Lower leg skin (tissue), 4 donors: ENCODE data around the gene ZNF230. TPM values are rescaled to one million over a fixed set of nuclear protein-coding genes. Genes with fewer than 3 reads are reported as not detected.

Source experiments
- DNase-seq, 2 donors: peaks; one replicate each; pipeline ENCODE4 v3.0.0-alpha.2; 2019; ENCODE audit warnings: low spot score in 2 of 2
- H3K4me3 ChIP-seq: fragments of 200-600 bp; sonication (generic); 2 replicates; pipeline ENCODE4 v1.5.1; 2017; ENCODE audit warnings: mild to moderate bottlenecking, low read depth; ENCODE audit not compliant: poor library complexity, severe bottlenecking
- CTCF ChIP-seq, 3 donors: fragments of 450-650 bp; IDR thresholded peaks; one replicate each; pipeline ENCODE4 v1.5.1; 2016; ENCODE audit warnings: antibody characterized with exemption in 3 of 3, mild to moderate bottlenecking in 3 of 3, moderate library complexity in 2 of 3
- POLR2A ChIP-seq, 2 donors: fragments of 450-650 bp; IDR thresholded peaks; one replicate each; pipeline ENCODE4 v1.6.1; 2016 to 2017; ENCODE audit warnings: antibody characterized with exemption in 2 of 2, mild to moderate bottlenecking in 1 of 2, moderate library complexity in 1 of 2
- WGBS, 2 donors: methylation state at CpG; one replicate each; pipeline ENCODE4 v1.1.5; 2018; 5-methylcytosine and 5-hydroxymethylcytosine counted together
- intact Hi-C: fragments of 100-400 bp; cut with DNase I; formaldehyde crosslinking; loops from one replicate; pipeline ENCODE4 v1.15.0; 2023; ENCODE audit warnings: low total_unique reads
- total RNA-seq, 4 donors: library from RNA; depleted of rRNA; stranded (reverse); fragments of >200 nt; gene quantifications; one replicate each; pipeline ENCODE4 v1.1.0, GENCODE V29; 2016

ZNF230 gene
- total RNA-seq, 4 donors from 2014 or later, result 3.1 to 10.6 (median 3.7) TPM

- intact Hi-C loops, result no loop called here
- WGBS, 2 donors, result 70 to 95% methylated on average over 1 of the region's 1 CpG
These were observed 26.0 kb upstream of the ZNF230 start for GRCh38 chr19:43976732-43977131.

GRCh38 chr19:43983544-43983911 is 19.2 kb upstream of the ZNF230 start:
- 72 to 74% methylated on average over 2 of the region's 2 CpGs for WGBS, 2 donors
- intact Hi-C loops, result no loop called here
- H3K4me3 ChIP-seq, result no peak overlapping the region
- TF ChIP-seq CTCF (IDR thresholded peaks at IDR 0.05) (no peak), POLR2A (IDR thresholded peaks at IDR 0.05) (no peak)
- no peak for DNase-seq

More at GRCh38 chr19:43976732-43977131, 26.0 kb upstream of the ZNF230 start:
- DNase-seq, result no peak
- TF ChIP-seq POLR2A (IDR thresholded peaks at IDR 0.05) (no peak), CTCF (IDR thresholded peaks at IDR 0.05) (no peak)
- no peak overlapping the region for H3K4me3 ChIP-seq

- TF ChIP-seq POLR2A (IDR thresholded peaks at IDR 0.05), result no peak
- peak; percentile 94 to 97 for DNase-seq
- H3K4me3 ChIP-seq, result peak within 1 kb of the TSS; percentile 38
- WGBS, 2 donors, result 1 to 2% methylated on average over 40 of the region's 40 CpGs
- intact Hi-C loops, result no loop called here
These were observed 18.7 kb upstream of the ZNF230 start, which contains the start of gene ZNF155 for GRCh38 chr19:43983912-43984686. Gene ZNF155 (plus strand): TSS chr19:43984188. CDS start chr19:43988544, 4,356 bp downstream.

GRCh38 chr19:43984687-43985000 is 18.1 kb upstream of the ZNF230 start:
- no peak for DNase-seq
- intact Hi-C loops, result no loop called here
- WGBS, 2 donors, result 2 to 6% methylated on average over 14 of the region's 14 CpGs
- peak overlapping the region; percentile 38 for H3K4me3 ChIP-seq
- TF ChIP-seq POLR2A (IDR thresholded peaks at IDR 0.05) (no peak), CTCF (IDR thresholded peaks at IDR 0.05) (no peak)

GRCh38 chr19:43997631-43998290 is 5.0 kb upstream of the ZNF230 start:
- 61 to 93% methylated on average over 10 of the region's 10 CpGs for WGBS, 2 donors
- intact Hi-C loops, result no loop called here
- TF ChIP-seq CTCF (IDR thresholded peaks at IDR 0.05) (no peak), POLR2A (IDR thresholded peaks at IDR 0.05) (no peak)
- no peak for DNase-seq
- H3K4me3 ChIP-seq, result no peak overlapping the region

- no peak for TF ChIP-seq POLR2A (IDR thresholded peaks at IDR 0.05)
- TF ChIP-seq CTCF (IDR thresholded peaks at IDR 0.05), result no peak
- H3K4me3 ChIP-seq, result peak overlapping the region; percentile 64
- 6 to 12% methylated on average over 8 of the region's 8 CpGs for WGBS, 2 donors
- intact Hi-C loops, result no loop called here
- DNase-seq, result no peak
These were observed 568 bp upstream of the ZNF230 start for GRCh38 chr19:44002212-44002565.
